ENCODE results near the gene CITED4. TPM values are rescaled to one million over a fixed set of nuclear protein-coding genes. Genes with fewer than 3 reads are reported as not detected.

Gene CITED4
- total RNA-seq, 1 donor from 2014 or later, result 30.8 TPM

DNA sequence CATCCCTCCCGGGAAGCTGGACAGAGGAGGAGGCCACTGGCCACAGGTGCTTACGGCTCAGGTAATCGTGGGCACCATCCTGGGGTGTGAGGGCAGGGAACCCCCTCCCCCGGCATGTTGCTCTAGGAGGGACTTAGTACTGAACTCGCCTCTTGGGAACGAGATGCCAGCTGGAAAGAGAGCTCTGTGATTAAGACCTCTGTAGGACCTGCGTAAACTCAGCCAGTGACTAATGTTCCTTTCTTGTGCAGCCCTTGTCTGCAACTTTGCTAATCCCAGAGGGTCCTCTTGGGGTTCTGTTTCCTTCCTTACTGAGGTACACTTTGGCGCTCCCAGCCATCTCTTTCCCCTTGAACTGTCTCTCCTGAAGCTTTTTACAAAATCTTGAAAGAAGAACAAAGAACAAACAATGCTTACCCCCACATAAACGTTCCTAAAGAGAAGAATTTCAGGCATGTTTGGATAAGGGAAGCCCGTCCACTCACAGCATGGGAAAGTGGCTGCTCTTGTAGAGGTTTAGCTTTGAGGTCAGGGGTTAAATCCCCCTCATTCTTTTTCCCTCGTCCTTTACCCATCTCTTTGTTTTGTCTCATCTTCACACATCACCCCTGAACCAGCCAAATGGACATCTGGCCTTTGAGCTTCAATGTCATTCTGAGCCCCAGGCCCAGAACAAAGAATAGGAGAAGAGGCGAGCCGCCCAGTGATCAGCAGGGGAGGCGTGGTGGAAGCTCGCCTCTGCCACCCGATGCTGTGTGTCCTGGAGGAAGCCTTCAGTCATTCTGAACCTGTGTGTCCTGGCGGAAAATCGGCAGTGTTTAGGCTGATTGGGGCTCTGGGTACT lies 37.4 kb downstream of the CITED4 start:
- peak overlapping the region; percentile 7 for H3K4me3 Mint-ChIP-seq (ENCODE audit: low read depth)
- no peaks in the 10 kb centered on the region for H3K9me3 Mint-ChIP-seq (ENCODE audit: low read depth)
- no peaks in the 10 kb centered on the region for H3K27me3 Mint-ChIP-seq
- peaks cover 31% of the 10 kb centered on the region for H3K4me1 Mint-ChIP-seq (ENCODE audit: low read depth)
- no peaks in the 10 kb centered on the region for H3K36me3 Mint-ChIP-seq (ENCODE audit: insufficient read depth)
- H3K27ac Mint-ChIP-seq, result peak overlapping the region; percentile 95
- TF ChIP-seq, protein P1, sequence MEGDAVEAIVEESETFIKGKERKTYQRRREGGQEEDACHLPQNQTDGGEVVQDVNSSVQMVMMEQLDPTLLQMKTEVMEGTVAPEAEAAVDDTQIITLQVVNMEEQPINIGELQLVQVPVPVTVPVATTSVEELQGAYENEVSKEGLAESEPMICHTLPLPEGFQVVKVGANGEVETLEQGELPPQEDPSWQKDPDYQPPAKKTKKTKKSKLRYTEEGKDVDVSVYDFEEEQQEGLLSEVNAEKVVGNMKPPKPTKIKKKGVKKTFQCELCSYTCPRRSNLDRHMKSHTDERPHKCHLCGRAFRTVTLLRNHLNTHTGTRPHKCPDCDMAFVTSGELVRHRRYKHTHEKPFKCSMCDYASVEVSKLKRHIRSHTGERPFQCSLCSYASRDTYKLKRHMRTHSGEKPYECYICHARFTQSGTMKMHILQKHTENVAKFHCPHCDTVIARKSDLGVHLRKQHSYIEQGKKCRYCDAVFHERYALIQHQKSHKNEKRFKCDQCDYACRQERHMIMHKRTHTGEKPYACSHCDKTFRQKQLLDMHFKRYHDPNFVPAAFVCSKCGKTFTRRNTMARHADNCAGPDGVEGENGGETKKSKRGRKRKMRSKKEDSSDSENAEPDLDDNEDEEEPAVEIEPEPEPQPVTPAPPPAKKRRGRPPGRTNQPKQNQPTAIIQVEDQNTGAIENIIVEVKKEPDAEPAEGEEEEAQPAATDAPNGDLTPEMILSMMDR (IDR thresholded peaks at IDR 0.05; ENCODE audit: unreplicated experiment), result no peak
- DNase-seq (ENCODE audit: low spot score, unreplicated experiment), result no peak

GRCh38 chr1:40823983-40824382 lies 38.2 kb downstream of the CITED4 start:
- peaks cover 5% of the 10 kb centered on the region for H3K27me3 Mint-ChIP-seq
- no peaks in the 10 kb centered on the region for H3K36me3 Mint-ChIP-seq (ENCODE audit: insufficient read depth)
- no peak for DNase-seq (ENCODE audit: low spot score, unreplicated experiment)
- peaks cover 31% of the 10 kb centered on the region for H3K4me1 Mint-ChIP-seq (ENCODE audit: low read depth)
- TF ChIP-seq, protein P1 (IDR thresholded peaks at IDR 0.05; ENCODE audit: unreplicated experiment), result no peak
- H3K27ac Mint-ChIP-seq, result no peak overlapping the region
- no peaks in the 10 kb centered on the region for H3K9me3 Mint-ChIP-seq (ENCODE audit: low read depth)
- H3K4me3 Mint-ChIP-seq (ENCODE audit: low read depth), result no peak overlapping the region

- H3K36me3 Mint-ChIP-seq (ENCODE audit: insufficient read depth), result no peaks in the 10 kb centered on the region
- H3K4me3 Mint-ChIP-seq (ENCODE audit: low read depth), result no peak overlapping the region
- H3K27ac Mint-ChIP-seq, result no peak overlapping the region
- peaks cover 5% of the 10 kb centered on the region for H3K27me3 Mint-ChIP-seq
- TF ChIP-seq, protein P1 (IDR thresholded peaks at IDR 0.05; ENCODE audit: unreplicated experiment), result no peak
- H3K9me3 Mint-ChIP-seq (ENCODE audit: low read depth), result no peaks in the 10 kb centered on the region
- peaks cover 31% of the 10 kb centered on the region for H3K4me1 Mint-ChIP-seq (ENCODE audit: low read depth)
- DNase-seq (ENCODE audit: low spot score, unreplicated experiment), result no peak
Observed at GRCh38 chr1:40823345-40823744, 38.8 kb downstream of the CITED4 start.

DNA sequence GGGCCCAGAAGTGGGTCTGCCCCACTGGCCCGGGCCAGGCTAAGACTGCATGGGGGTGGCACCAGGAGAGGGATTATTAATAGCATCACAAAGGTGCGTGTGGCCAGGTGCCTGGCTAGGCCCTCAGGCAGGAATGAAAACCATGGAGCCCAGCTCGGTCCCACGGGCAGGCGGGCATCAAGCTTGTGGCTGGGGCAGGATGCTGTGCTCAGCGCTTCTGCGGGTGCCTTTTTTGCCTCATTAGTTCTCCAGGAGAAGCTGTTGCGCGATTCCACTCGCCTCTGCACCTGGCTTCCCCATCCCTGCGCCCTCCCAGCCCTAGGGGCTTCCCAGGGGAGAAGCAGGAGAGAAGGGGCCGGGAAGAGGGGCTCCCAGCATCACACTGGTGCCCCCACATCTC lies 39.3 kb downstream of the CITED4 start:
- no peak overlapping the region for H3K27ac Mint-ChIP-seq
- peaks cover 8% of the 10 kb centered on the region for H3K27me3 Mint-ChIP-seq
- H3K4me1 Mint-ChIP-seq (ENCODE audit: low read depth), result peaks cover 31% of the 10 kb centered on the region
- H3K4me3 Mint-ChIP-seq (ENCODE audit: low read depth), result no peak overlapping the region
- no peak for DNase-seq (ENCODE audit: low spot score, unreplicated experiment)
- TF ChIP-seq, protein P1 (IDR thresholded peaks at IDR 0.05; ENCODE audit: unreplicated experiment), result no peak
- no peaks in the 10 kb centered on the region for H3K36me3 Mint-ChIP-seq (ENCODE audit: insufficient read depth)
- H3K9me3 Mint-ChIP-seq (ENCODE audit: low read depth), result no peaks in the 10 kb centered on the region

GRCh38 chr1:40820911-40821693 lies 41.1 kb downstream of the CITED4 start:
- Mint-ChIP-seq H3K9me3 (ENCODE audit: low read depth) (no peaks in the 10 kb centered on the region), H3K27me3 (peaks cover 24% of the 10 kb centered on the region), H3K4me1 (ENCODE audit: low read depth) (peaks cover 30% of the 10 kb centered on the region), H3K36me3 (ENCODE audit: insufficient read depth) (no peaks in the 10 kb centered on the region), H3K27ac (no peak overlapping the region), H3K4me3 (ENCODE audit: low read depth) (no peak overlapping the region)
- TF ChIP-seq, protein P1 (IDR thresholded peaks at IDR 0.05; ENCODE audit: unreplicated experiment), result no peak
- no peak for DNase-seq (ENCODE audit: low spot score, unreplicated experiment)

All from progenitor cell of endocrine pancreas (in vitro differentiated cells).